Testis (tissue), 2 donors: ENCODE measurements around the gene SKOR2.

ENCODE experiments used
- POLR2A ChIP-seq: fragments of 450-650 bp; IDR thresholded peaks from one replicate; pipeline ENCODE4 v1.6.1; 2017; ENCODE audit warnings: antibody characterized with exemption, mild to moderate bottlenecking, moderate library complexity
- TF ChIP-seq, protein P1 (sequence below), 3 experiments: fragments of 450-650 bp in 2 of 3; fragments of 200-600 bp in 1 of 3; sonication (generic) in 1 of 3; IDR thresholded peaks; one replicate each; pipeline ENCODE4 v1.5.1; 2016 to 2019; ENCODE audit warnings: antibody characterized with exemption in 3 of 3, mild to moderate bottlenecking in 2 of 3, moderate library complexity in 1 of 3

DNA sequence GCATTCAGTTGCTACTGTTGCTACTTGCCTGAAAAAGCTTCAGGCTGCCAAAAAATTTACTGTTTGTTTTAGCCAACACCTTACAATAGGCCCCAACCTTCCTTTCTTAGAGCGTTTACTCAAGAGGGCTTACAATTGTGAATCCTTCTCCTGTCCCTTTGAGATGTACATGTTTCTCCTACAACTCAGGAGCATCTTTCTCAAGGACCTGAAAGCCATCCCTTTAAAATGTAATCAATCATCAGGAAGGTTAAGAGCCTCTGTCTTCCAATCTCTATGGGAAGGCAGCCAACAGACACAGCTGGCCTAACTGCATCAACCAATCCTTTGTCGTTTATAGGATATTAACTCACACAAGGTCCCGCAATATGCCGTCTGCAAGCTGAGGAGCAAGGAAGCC is 71.9 kb downstream of the SKOR2 start:
- TF ChIP-seq, protein P1, sequence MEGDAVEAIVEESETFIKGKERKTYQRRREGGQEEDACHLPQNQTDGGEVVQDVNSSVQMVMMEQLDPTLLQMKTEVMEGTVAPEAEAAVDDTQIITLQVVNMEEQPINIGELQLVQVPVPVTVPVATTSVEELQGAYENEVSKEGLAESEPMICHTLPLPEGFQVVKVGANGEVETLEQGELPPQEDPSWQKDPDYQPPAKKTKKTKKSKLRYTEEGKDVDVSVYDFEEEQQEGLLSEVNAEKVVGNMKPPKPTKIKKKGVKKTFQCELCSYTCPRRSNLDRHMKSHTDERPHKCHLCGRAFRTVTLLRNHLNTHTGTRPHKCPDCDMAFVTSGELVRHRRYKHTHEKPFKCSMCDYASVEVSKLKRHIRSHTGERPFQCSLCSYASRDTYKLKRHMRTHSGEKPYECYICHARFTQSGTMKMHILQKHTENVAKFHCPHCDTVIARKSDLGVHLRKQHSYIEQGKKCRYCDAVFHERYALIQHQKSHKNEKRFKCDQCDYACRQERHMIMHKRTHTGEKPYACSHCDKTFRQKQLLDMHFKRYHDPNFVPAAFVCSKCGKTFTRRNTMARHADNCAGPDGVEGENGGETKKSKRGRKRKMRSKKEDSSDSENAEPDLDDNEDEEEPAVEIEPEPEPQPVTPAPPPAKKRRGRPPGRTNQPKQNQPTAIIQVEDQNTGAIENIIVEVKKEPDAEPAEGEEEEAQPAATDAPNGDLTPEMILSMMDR (IDR thresholded peaks at IDR 0.05), result no peak
- no peak for TF ChIP-seq POLR2A
